CD14-positive monocyte (primary cell): Measurements from ENCODE around the gene RALBP1. TPM values are rescaled to one million over a fixed set of nuclear protein-coding genes. Genes with fewer than 3 reads are reported as not detected.
"Not testable (repeated sequence)": the region's sequence is repeated elsewhere in the genome, so short reads cannot be mapped to it uniquely, and the experiment has no call there.

ENCODE experiments used
- DNase-seq, 3 donors: peaks; one replicate each; pipeline ENCODE4 v3.0.0-alpha.2; 2011 to 2022
- H2AFZ ChIP-seq: 2 replicates; pipeline ENCODE4 v1.6.0; 2012; ENCODE audit warnings: mild to moderate bottlenecking, low read depth, low read length, inconsistent platforms; ENCODE audit not compliant: insufficient read depth, poor library complexity, severe bottlenecking
- H3K27ac ChIP-seq, 2 donors: 1 replicate in 1 of 2; 2 replicates in 1 of 2; pipeline ENCODE4 v1.5.1; 2012 to 2013; ENCODE audit warnings: low read length in 2 of 2, control low read depth in 1 of 2, inconsistent platforms in 1 of 2, low read depth in 1 of 2, mild to moderate bottlenecking in 1 of 2
- H3K27me3 ChIP-seq, 2 donors: one replicate each; pipeline versions ENCODE4 v1.6.0 to v1.6.1; 2011 to 2013; ENCODE audit warnings: low read length in 2 of 2; ENCODE audit not compliant: control insufficient read depth in 2 of 2, insufficient read depth in 2 of 2
- H3K36me3 ChIP-seq, 2 donors: replicated peaks in 1 of 2; 1 replicate in 1 of 2; 2 replicates in 1 of 2; pipeline versions ENCODE4 v1.5.1 to v1.6.1; 2012 to 2013; ENCODE audit warnings: low read length in 2 of 2, control low read depth in 1 of 2, inconsistent platforms in 1 of 2, mild to moderate bottlenecking in 1 of 2; ENCODE audit not compliant: insufficient read depth in 2 of 2, control insufficient read depth in 1 of 2
- H3K4me1 ChIP-seq, 2 donors: 1 replicate in 1 of 2; 2 replicates in 1 of 2; pipeline versions ENCODE4 v1.5.1 to v1.6.1; 2012 to 2013; ENCODE audit warnings: low read length in 2 of 2, control low read depth in 1 of 2, inconsistent platforms in 1 of 2, mild to moderate bottlenecking in 1 of 2, moderate library complexity in 1 of 2; ENCODE audit not compliant: insufficient read depth in 2 of 2, control insufficient read depth in 1 of 2
- H3K4me2 ChIP-seq: replicated peaks from 2 replicates; pipeline ENCODE3; 2012; ENCODE audit warnings: low read length, moderate library complexity, mild to moderate bottlenecking; ENCODE audit not compliant: poor library complexity, severe bottlenecking; ENCODE audit errors: extremely low read depth
- H3K4me3 ChIP-seq, 3 experiments: fragments of 200-600 bp in 1 of 3; sonication (generic) in 1 of 3; replicated peaks in 1 of 3; 1 replicate in 2 of 3; 2 replicates in 1 of 3; pipeline ENCODE4 v1.5.1; 2011 to 2013; ENCODE audit warnings: low read length in 3 of 3, mild to moderate bottlenecking in 3 of 3, control low read depth in 2 of 3, low read depth in 2 of 3, inconsistent platforms in 1 of 3, moderate library complexity in 1 of 3
- H3K79me2 ChIP-seq: 2 replicates; pipeline ENCODE4 v1.6.0; 2012; ENCODE audit warnings: mild to moderate bottlenecking, control low read depth, inconsistent platforms, low read length, moderate library complexity; ENCODE audit not compliant: insufficient read depth
- H3K9ac ChIP-seq: 2 replicates; pipeline ENCODE4 v1.6.0; 2017; ENCODE audit warnings: low read length, mild to moderate bottlenecking; ENCODE audit not compliant: insufficient read depth, poor library complexity, severe bottlenecking
- H3K9me3 ChIP-seq, 2 donors: replicated peaks in 1 of 2; 1 replicate in 1 of 2; 2 replicates in 1 of 2; pipeline versions ENCODE4 v1.5.1 to v1.6.1; 2012 to 2013; ENCODE audit warnings: low read length in 2 of 2, control low read depth in 1 of 2; ENCODE audit not compliant: control insufficient read depth in 1 of 2, insufficient read depth in 1 of 2
- H4K20me1 ChIP-seq: 2 replicates; pipeline ENCODE4 v1.6.0; 2012; ENCODE audit warnings: mild to moderate bottlenecking, low read length, control low read depth, moderate library complexity; ENCODE audit not compliant: insufficient read depth
- H3K27ac Mint-ChIP-seq, 7 donors: one replicate each; pipeline ENCODE4 v1.8.0; 2020; ENCODE audit warnings: mild to moderate bottlenecking in 7 of 7, mixed read lengths in 7 of 7, moderate library complexity in 6 of 7, inconsistent platforms in 2 of 7
- H3K27me3 Mint-ChIP-seq, 3 donors: one replicate each; pipeline ENCODE4 v1.8.0; 2021 to 2022; ENCODE audit warnings: low read depth in 3 of 3, mild to moderate bottlenecking in 3 of 3, mixed read lengths in 3 of 3, moderate library complexity in 3 of 3, inconsistent platforms in 1 of 3
- H3K36me3 Mint-ChIP-seq, 2 donors: one replicate each; pipeline ENCODE4 v1.8.0; 2020; ENCODE audit warnings: mixed read lengths in 2 of 2, inconsistent platforms in 1 of 2, mild to moderate bottlenecking in 1 of 2
- H3K4me1 Mint-ChIP-seq: one replicate; pipeline ENCODE4 v1.8.0; 2020; ENCODE audit warnings: mild to moderate bottlenecking, mixed read lengths
- H3K4me3 Mint-ChIP-seq, 2 donors: one replicate each; pipeline ENCODE4 v1.8.0; 2020; ENCODE audit warnings: mild to moderate bottlenecking in 2 of 2, mixed read lengths in 2 of 2, moderate library complexity in 1 of 2
- H3K9me3 Mint-ChIP-seq, 7 donors: one replicate each; pipeline ENCODE4 v1.8.0; 2020 to 2022; ENCODE audit warnings: mixed read lengths in 7 of 7, mild to moderate bottlenecking in 6 of 7, moderate library complexity in 6 of 7, inconsistent platforms in 2 of 7
- WGBS: methylation state at CpG from one replicate; pipeline ENCODE4 v1.1.5; 2013; ENCODE audit warnings: missing lambda C conversion rate; ENCODE audit not compliant: insufficient coverage; 5-methylcytosine and 5-hydroxymethylcytosine counted together
- intact Hi-C, 2 donors: fragments of 100-400 bp; cut with micrococcal nuclease; formaldehyde crosslinking; loops; one replicate each; pipeline versions ENCODE4 v1.15.0 to v1.15.1; 2023
- polyA plus RNA-seq, 3 donors: library from polyadenylated mRNA; depleted of rRNA in 1 of 3; unstranded in 2 of 3; stranded (reverse) in 1 of 3; fragments of 300-500 nt in 2 of 3; fragments of >200 nt in 1 of 3; fragmentation: Illumina TruSeq in 2 of 3; gene quantifications; 1 replicate in 2 of 3; 2 replicates in 1 of 3; pipeline ENCODE4 v1.2.3, GENCODE V29; 2012 to 2021
- TF ChIP-seq, protein P1 (sequence below): fragments of 200-600 bp; IDR thresholded peaks from one replicate; pipeline ENCODE4 v1.8.0; 2022; ENCODE audit warnings: antibody characterized with exemption, mild to moderate bottlenecking

RALBP1 gene
- polyA plus RNA-seq, 3 donors: 21.5 to 36.0 (median 32.8) TPM

GRCh38 chr18:9475643-9476591 is 604 bp downstream of the RALBP1 start:
- Mint-ChIP-seq H3K9me3 (peaks cover 0 to 3% (median 0%) of the 10 kb centered on the region in 7 donors), H3K27me3 (peaks cover 0 to 2% (median 0%) of the 10 kb centered on the region in 3 donors), H3K4me3 (peak overlapping the region; percentile 88 to 92), H3K4me1 (peaks cover 30% of the 10 kb centered on the region), H3K36me3 (peaks cover 21 to 26% of the 10 kb centered on the region in 2 donors), H3K27ac (peak overlapping the region; percentile 81 to 91 (median 90))
- DNase-seq: peak in 2 of 3 donors; percentile 32 to 34
- Histone ChIP-seq H4K20me1 (peaks cover 41% of the 10 kb centered on the region), H3K9me3 (no peaks in the 10 kb centered on the region), H3K4me1 (peaks cover 20 to 25% of the 10 kb centered on the region in 2 donors), H3K9ac (peak overlapping the region; percentile 86), H3K4me3 (peak overlapping the region; percentile 79 to 89 (median 80)), H2AFZ (peak overlapping the region; percentile 98), H3K27ac (peak overlapping the region; percentile 84 to 90), H3K79me2 (peaks cover 55% of the 10 kb centered on the region), H3K4me2 (peak overlapping the region; percentile 99), H3K36me3 (peaks cover 8 to 21% of the 10 kb centered on the region in 2 donors), H3K27me3 (no peaks in the 10 kb centered on the region)
- intact Hi-C loops: loop anchor here (10.0 kb wide), 2 partner anchors 371 to 1049 kb away; partner anchors contain the start of genes NAPG (in 1 of the 2) and NDUFV2 (in 1 of the 2)
- TF ChIP-seq, protein P1, sequence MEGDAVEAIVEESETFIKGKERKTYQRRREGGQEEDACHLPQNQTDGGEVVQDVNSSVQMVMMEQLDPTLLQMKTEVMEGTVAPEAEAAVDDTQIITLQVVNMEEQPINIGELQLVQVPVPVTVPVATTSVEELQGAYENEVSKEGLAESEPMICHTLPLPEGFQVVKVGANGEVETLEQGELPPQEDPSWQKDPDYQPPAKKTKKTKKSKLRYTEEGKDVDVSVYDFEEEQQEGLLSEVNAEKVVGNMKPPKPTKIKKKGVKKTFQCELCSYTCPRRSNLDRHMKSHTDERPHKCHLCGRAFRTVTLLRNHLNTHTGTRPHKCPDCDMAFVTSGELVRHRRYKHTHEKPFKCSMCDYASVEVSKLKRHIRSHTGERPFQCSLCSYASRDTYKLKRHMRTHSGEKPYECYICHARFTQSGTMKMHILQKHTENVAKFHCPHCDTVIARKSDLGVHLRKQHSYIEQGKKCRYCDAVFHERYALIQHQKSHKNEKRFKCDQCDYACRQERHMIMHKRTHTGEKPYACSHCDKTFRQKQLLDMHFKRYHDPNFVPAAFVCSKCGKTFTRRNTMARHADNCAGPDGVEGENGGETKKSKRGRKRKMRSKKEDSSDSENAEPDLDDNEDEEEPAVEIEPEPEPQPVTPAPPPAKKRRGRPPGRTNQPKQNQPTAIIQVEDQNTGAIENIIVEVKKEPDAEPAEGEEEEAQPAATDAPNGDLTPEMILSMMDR: no peak
- under 1% methylated on average over 47 of the region's 59 CpGs for WGBS

DNA sequence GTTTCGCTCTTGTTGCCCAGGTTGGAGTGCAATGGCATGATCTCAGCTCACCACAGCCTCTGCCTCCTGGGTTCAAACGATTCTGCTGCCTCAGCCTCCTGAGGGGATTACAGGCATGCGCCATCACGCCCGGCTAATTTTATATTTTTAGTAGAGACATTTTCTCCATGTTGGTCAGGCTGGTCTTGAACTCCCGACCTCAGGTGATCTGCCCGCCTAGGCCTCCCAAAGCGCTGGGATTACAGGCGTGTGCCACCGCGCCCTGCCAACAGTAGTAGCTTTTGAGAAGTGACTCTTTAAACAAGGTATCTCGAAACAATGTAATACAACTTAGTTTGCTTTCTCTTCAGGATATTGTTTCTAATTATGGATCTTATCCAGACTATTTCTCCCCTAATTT is 1.6 kb downstream of the RALBP1 start:
- Histone ChIP-seq H3K36me3 (peaks cover 8 to 31% of the 10 kb centered on the region in 2 donors), H3K4me2 (peak overlapping the region; percentile 99), H3K79me2 (peaks cover 65% of the 10 kb centered on the region), H3K4me1 (peaks cover 20 to 25% of the 10 kb centered on the region in 2 donors), H4K20me1 (peaks cover 51% of the 10 kb centered on the region)
- H3K27me3 Mint-ChIP-seq, H3K27ac ChIP-seq, DNase-seq, H3K4me3 ChIP-seq, H3K9me3 Mint-ChIP-seq, H3K27me3 ChIP-seq, H3K9ac ChIP-seq, H2AFZ ChIP-seq, H3K9me3 ChIP-seq: not testable (repeated sequence)
- Mint-ChIP-seq H3K27ac (peak overlapping the region in 6 of 7 donors; percentile 45 to 82 (median 78)), H3K36me3 (peaks cover 29 to 36% of the 10 kb centered on the region in 2 donors), H3K4me1 (peaks cover 30% of the 10 kb centered on the region), H3K4me3 (peak overlapping the region in 1 of 2 donors; percentile 88)
- 82% methylated on average over 5 of the region's 12 CpGs for WGBS
- intact Hi-C loops: loop anchor here (10.0 kb wide), 2 partner anchors 372 to 1048 kb away; partner anchors contain the start of genes NAPG (in 1 of the 2) and NDUFV2 (in 1 of the 2)
